HepG2 (cell line): ENCODE measurements around the gene DOC2A. TPM values are rescaled to one million over a fixed set of nuclear protein-coding genes. Genes with fewer than 3 reads are reported as not detected.

ENCODE experiments used
- CREB3 ChIP-seq: sonication (generic); formaldehyde crosslinking; IDR thresholded peaks from 2 replicates; pipeline ENCODE4 v1.5.0; 2020; ENCODE audit warnings: missing genetic modification reagents
- DPF2 ChIP-seq: sonication (generic); formaldehyde crosslinking; IDR thresholded peaks from 2 replicates; pipeline ENCODE4 v1.4.0; 2020; ENCODE audit warnings: mild to moderate bottlenecking, low read depth, missing genetic modification reagents, borderline replicate concordance
- MXD4 ChIP-seq: IDR thresholded peaks from 2 replicates; pipeline ENCODE4 v1.6.1; 2016; ENCODE audit warnings: mild to moderate bottlenecking, missing biosample characterization, missing genetic modification reagents
- NCOA2 ChIP-seq: sonication (generic); formaldehyde crosslinking; IDR thresholded peaks from 2 replicates; pipeline ENCODE4 v1.8.0; 2022; ENCODE audit warnings: inconsistent platforms
- PBX2 ChIP-seq: IDR thresholded peaks from 2 replicates; pipeline ENCODE4 v1.6.1; 2016; ENCODE audit warnings: control low read depth
- SALL2 ChIP-seq: sonication (generic); formaldehyde crosslinking; IDR thresholded peaks from 2 replicates; pipeline ENCODE4 v1.8.1; 2023; ENCODE audit warnings: mild to moderate bottlenecking, missing genetic modification reagents, inconsistent platforms
- SOX6 ChIP-seq, 2 experiments: fragments of 450-650 bp in 1 of 2; sonication (generic) in 1 of 2; formaldehyde crosslinking in 1 of 2; IDR thresholded peaks; 2 replicates each; pipeline versions ENCODE4 v1.4.0 to v1.6.1; 2017 to 2020; ENCODE audit warnings: antibody characterized with exemption in 1 of 2, mild to moderate bottlenecking in 1 of 2, missing genetic modification reagents in 1 of 2
- SSRP1 ChIP-seq: IDR thresholded peaks from 2 replicates; pipeline ENCODE4 v1.6.1; 2016; ENCODE audit warnings: control low read depth
- TARDBP ChIP-seq: sonication (generic); formaldehyde crosslinking; IDR thresholded peaks from 2 replicates; pipeline ENCODE4 v1.8.0; 2022; ENCODE audit warnings: mild to moderate bottlenecking, missing genetic modification reagents
- TRAFD1 ChIP-seq: sonication (generic); formaldehyde crosslinking; IDR thresholded peaks from 2 replicates; pipeline ENCODE4 v1.5.1; 2020; ENCODE audit warnings: missing genetic modification reagents, mild to moderate bottlenecking, borderline replicate concordance
- ZNF205 ChIP-seq: IDR thresholded peaks from 2 replicates; pipeline ENCODE4 v1.6.1; 2018; ENCODE audit warnings: missing biosample characterization, missing genetic modification reagents
- ZNF333 ChIP-seq: sonication (generic); formaldehyde crosslinking; IDR thresholded peaks from 2 replicates; pipeline ENCODE4 v1.4.0; 2020; ENCODE audit warnings: mild to moderate bottlenecking, missing genetic modification reagents, borderline replicate concordance
- ZNF646 ChIP-seq: sonication (generic); formaldehyde crosslinking; IDR thresholded peaks from 2 replicates; pipeline ENCODE4 v1.9.0; 2021; ENCODE audit warnings: mild to moderate bottlenecking, missing genetic modification reagents
- ZNF747 ChIP-seq: sonication (generic); formaldehyde crosslinking; IDR thresholded peaks from 2 replicates; pipeline ENCODE4 v1.8.1; 2023; ENCODE audit warnings: missing genetic modification reagents, mild to moderate bottlenecking, borderline replicate concordance
- ZNF883 ChIP-seq: sonication (generic); formaldehyde crosslinking; IDR thresholded peaks from 2 replicates; pipeline ENCODE4 v1.5.1; 2020; ENCODE audit warnings: mild to moderate bottlenecking, missing genetic modification reagents; ENCODE audit errors: not compliant biosample characterization
- polyA plus RNA-seq, 8 experiments: library from polyadenylated mRNA; depleted of rRNA in 3 of 8; stranded (reverse) in 7 of 8; unstranded in 1 of 8; fragments of >200 nt; fragmentation: Illumina TruSeq in 4 of 8; extraction: Trizol in 4 of 8; gene quantifications; 2 replicates each; pipeline versions ENCODE4 v1.2.1 to v1.2.3, GENCODE V29; 2011 to 2016; ENCODE audit warnings: low read depth in 4 of 8, missing spikeins in 1 of 8, mixed read lengths in 1 of 8; ENCODE audit not compliant: insufficient read depth in 1 of 8
- total RNA-seq, 5 experiments: library from RNA; depleted of rRNA; stranded (reverse); fragments of >200 nt; fragmentation: Illumina TruSeq; extraction: Trizol; gene quantifications; 2 replicates each; pipeline ENCODE4 v1.2.3, GENCODE V29; 2016; ENCODE audit warnings: low read depth in 1 of 5

DOC2A gene
- total and polyA plus RNA-seq, 2 of the 13 experiments (the other 11 are each of a cell fraction or from before 2014, with no cell fraction given): 0.15 to 0.55 TPM

GRCh38 chr16:30010844-30011713 is at the start of gene DOC2A (continued):
- TF ChIP-seq PBX2: no peak
- TF ChIP-seq ZNF205 (CRISPR knock-in tag): no peak
- 0 out of 2 replicates have a peak, but pooled peaks have one; percentile 44 for TF ChIP-seq SALL2 (CRISPR knock-in tag)
- peak; percentile 26 for TF ChIP-seq ZNF883 (CRISPR knock-in tag)
- TF ChIP-seq ZNF646 (CRISPR knock-in tag): no peak
- TF ChIP-seq MXD4 (CRISPR knock-in tag): no peak
- no peak for TF ChIP-seq TARDBP
- no peak for TF ChIP-seq TRAFD1
- no peak for TF ChIP-seq SOX6 (IDR thresholded peaks at IDR 0.05)
- TF ChIP-seq SOX6 (CRISPR knock-in tag; IDR thresholded peaks at IDR 0.05): no peak
- no peak for TF ChIP-seq DPF2 (CRISPR knock-in tag)
- no peak for TF ChIP-seq CREB3 (CRISPR knock-in tag)
- TF ChIP-seq ZNF747 (CRISPR knock-in tag): no peak
- TF ChIP-seq SSRP1 (CRISPR knock-in tag): no peak
- 0 out of 2 replicates have a peak, but pooled peaks have one; percentile 64 for TF ChIP-seq ZNF333
- TF ChIP-seq NCOA2 (CRISPR knock-in tag): no peak
